Suprapubic skin (tissue), 4 donors: ENCODE data around the gene KRT76. TPM values are rescaled to one million over a fixed set of nuclear protein-coding genes. Genes with fewer than 3 reads are reported as not detected.

Experiments used
- DNase-seq, 2 donors: peaks; one replicate each; pipeline ENCODE4 v3.0.0-alpha.2; 2019; ENCODE audit warnings: low spot score in 2 of 2
- H3K27ac ChIP-seq: fragments of 200-600 bp; sonication (generic); one replicate; pipeline ENCODE4 v1.5.1; 2019
- H3K27me3 ChIP-seq: fragments of 200-600 bp; sonication (generic); one replicate; pipeline ENCODE4 v1.5.1; 2019
- H3K36me3 ChIP-seq: fragments of 200-600 bp; sonication (generic); one replicate; pipeline ENCODE4 v1.5.1; 2019
- H3K4me1 ChIP-seq: fragments of 200-600 bp; sonication (generic); one replicate; pipeline ENCODE4 v1.5.1; 2019
- H3K4me3 ChIP-seq: fragments of 200-600 bp; sonication (generic); one replicate; pipeline ENCODE4 v1.5.1; 2019; ENCODE audit warnings: mild to moderate bottlenecking
- H3K9me3 ChIP-seq: fragments of 200-600 bp; sonication (generic); one replicate; pipeline ENCODE4 v1.5.1; 2019
- EP300 ChIP-seq: sonication (generic); formaldehyde crosslinking; IDR thresholded peaks from one replicate; pipeline ENCODE4 v1.6.1; 2017; ENCODE audit warnings: antibody characterized with exemption
- POLR2A ChIP-seq, 2 donors: fragments of 450-650 bp; IDR thresholded peaks; one replicate each; pipeline ENCODE4 v1.6.1; 2017; ENCODE audit warnings: antibody characterized with exemption in 2 of 2, mild to moderate bottlenecking in 2 of 2, moderate library complexity in 2 of 2
- POLR2AphosphoS5 ChIP-seq, 3 donors: sonication (generic); formaldehyde crosslinking; IDR thresholded peaks; one replicate each; pipeline ENCODE4 v1.6.1; 2017; ENCODE audit warnings: antibody characterized with exemption in 3 of 3
- WGBS: methylation state at CpG from one replicate; pipeline ENCODE4 v1.1.5; 2018; 5-methylcytosine and 5-hydroxymethylcytosine counted together
- total RNA-seq, 4 donors: library from RNA; depleted of rRNA; stranded (reverse); fragments of >200 nt; gene quantifications; one replicate each; pipeline ENCODE4 v1.1.0, GENCODE V29; 2016
- TF ChIP-seq, protein P1 (sequence below), 2 donors: fragments of 200-600 bp in 1 of 2; fragments of 450-650 bp in 1 of 2; sonication (generic) in 1 of 2; IDR thresholded peaks; one replicate each; pipeline ENCODE4 v1.5.1; 2016 to 2019; ENCODE audit warnings: antibody characterized with exemption in 2 of 2, mild to moderate bottlenecking in 1 of 2, moderate library complexity in 1 of 2

The KRT76 gene
- total RNA-seq, 4 donors from 2014 or later: not detected

DNA sequence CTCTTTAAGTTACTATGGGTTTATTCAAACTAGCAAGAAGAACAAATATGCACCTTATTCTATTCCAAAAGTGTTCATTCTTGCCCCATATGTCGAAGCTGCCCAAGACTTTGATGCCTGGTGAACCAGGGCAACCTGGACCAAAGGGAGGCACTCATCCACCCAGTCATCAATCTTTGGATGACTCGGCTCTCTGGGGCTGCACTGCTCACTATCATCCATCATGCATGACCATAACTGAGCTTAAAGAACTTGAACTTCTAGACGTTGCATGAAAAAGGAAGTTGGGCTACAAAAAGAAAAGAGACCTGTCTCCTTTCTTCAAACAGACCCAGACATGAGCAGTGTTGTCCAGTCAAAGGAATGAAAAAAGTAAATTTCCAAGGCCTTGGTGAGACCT is 35.6 kb upstream of the KRT76 start:
- peaks cover 8% of the 10 kb centered on the region for H3K27me3 ChIP-seq
- no peaks in the 10 kb centered on the region for H3K36me3 ChIP-seq
- H3K27ac ChIP-seq: no peak overlapping the region
- 66% methylated on average over 3 of the region's 3 CpGs for WGBS
- no peak for TF ChIP-seq POLR2AphosphoS5 (IDR thresholded peaks at IDR 0.05)
- TF ChIP-seq, protein P1, sequence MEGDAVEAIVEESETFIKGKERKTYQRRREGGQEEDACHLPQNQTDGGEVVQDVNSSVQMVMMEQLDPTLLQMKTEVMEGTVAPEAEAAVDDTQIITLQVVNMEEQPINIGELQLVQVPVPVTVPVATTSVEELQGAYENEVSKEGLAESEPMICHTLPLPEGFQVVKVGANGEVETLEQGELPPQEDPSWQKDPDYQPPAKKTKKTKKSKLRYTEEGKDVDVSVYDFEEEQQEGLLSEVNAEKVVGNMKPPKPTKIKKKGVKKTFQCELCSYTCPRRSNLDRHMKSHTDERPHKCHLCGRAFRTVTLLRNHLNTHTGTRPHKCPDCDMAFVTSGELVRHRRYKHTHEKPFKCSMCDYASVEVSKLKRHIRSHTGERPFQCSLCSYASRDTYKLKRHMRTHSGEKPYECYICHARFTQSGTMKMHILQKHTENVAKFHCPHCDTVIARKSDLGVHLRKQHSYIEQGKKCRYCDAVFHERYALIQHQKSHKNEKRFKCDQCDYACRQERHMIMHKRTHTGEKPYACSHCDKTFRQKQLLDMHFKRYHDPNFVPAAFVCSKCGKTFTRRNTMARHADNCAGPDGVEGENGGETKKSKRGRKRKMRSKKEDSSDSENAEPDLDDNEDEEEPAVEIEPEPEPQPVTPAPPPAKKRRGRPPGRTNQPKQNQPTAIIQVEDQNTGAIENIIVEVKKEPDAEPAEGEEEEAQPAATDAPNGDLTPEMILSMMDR (IDR thresholded peaks at IDR 0.05): no peak
- TF ChIP-seq EP300: no peak
- no peak for TF ChIP-seq POLR2A (IDR thresholded peaks at IDR 0.05)
- no peak overlapping the region for H3K4me3 ChIP-seq
- no peak for DNase-seq
- H3K9me3 ChIP-seq: no peaks in the 10 kb centered on the region
- H3K4me1 ChIP-seq: no peaks in the 10 kb centered on the region

DNA sequence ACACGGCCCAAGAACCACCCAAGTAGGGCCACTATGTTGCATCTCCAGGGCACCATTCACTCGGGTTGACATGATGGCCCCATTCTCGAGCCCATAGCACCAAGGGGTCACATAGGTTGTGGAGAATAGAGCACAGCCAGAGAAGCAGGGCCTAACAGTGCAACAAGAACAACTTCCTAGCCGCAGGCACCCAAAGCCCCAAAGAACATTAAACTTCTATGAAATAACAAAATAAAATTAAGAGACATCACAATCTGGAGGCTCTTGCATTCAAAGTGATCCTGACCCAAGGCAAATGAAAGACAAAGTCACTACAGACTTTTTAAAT is 34.9 kb upstream of the KRT76 start:
- no peak overlapping the region for H3K27ac ChIP-seq
- H3K4me1 ChIP-seq: no peaks in the 10 kb centered on the region
- DNase-seq: no peak
- no peak for TF ChIP-seq POLR2AphosphoS5 (IDR thresholded peaks at IDR 0.05)
- no peak for TF ChIP-seq POLR2A (IDR thresholded peaks at IDR 0.05)
- no peak for TF ChIP-seq EP300
- TF ChIP-seq, protein P1 (IDR thresholded peaks at IDR 0.05): no peak
- 56% methylated on average over 4 of the region's 4 CpGs for whole genome bisulfite sequencing
- no peaks in the 10 kb centered on the region for H3K9me3 ChIP-seq
- no peaks in the 10 kb centered on the region for H3K36me3 ChIP-seq
- H3K4me3 ChIP-seq: no peak overlapping the region
- peaks cover 5% of the 10 kb centered on the region for H3K27me3 ChIP-seq

DNA sequence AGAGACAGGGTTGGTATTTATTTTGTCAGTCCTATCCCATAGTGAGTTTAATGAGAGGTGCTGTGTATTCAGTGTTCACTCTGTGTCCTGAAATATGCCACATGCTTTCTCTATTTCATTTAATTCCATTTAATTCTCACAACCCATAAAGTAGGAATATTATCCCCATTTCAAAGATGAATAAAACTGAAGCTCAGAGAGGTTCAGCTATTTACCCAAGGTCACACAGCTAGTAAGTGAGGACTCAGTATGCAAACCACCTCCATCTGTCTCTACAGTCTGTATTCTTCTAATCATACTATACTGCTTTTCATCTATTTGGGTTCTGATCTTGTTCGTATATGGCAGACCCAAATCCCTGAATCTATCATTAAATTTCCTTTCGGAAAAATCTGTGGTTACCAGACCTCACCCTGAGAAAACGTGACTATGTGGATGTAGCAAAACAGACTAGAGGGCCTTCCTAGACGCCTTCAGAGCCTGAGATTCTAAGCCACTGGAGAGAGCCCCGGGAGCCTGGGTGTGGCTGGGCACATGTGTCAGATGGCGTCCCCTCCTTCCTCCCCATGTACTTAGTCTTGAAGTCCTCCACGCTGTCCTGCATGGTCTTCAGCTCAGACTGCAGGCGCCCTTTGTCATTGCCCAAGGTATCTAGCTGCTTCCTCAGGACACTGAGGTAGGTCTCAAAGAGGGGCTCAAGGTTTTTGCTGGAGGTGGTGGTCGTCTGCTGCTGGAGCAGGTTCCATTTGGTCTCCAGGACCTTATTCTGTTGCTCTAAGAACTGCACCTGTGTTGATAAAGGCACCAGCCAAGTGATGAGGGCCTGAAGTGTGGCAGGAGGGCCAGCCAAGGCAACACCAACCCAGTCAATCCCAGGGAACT is 34.3 kb upstream of the KRT76 start:
- TF ChIP-seq, protein P1 (IDR thresholded peaks at IDR 0.05): no peak
- TF ChIP-seq POLR2AphosphoS5 (IDR thresholded peaks at IDR 0.05) (no peak), EP300 (no peak), POLR2A (IDR thresholded peaks at IDR 0.05) (no peak)
- H3K27ac ChIP-seq: no peak overlapping the region
- 81% methylated on average over 7 of the region's 9 CpGs for WGBS
- H3K4me3 ChIP-seq: no peak overlapping the region
- peaks cover 2% of the 10 kb centered on the region for H3K27me3 ChIP-seq
- H3K4me1 ChIP-seq: no peaks in the 10 kb centered on the region
- H3K36me3 ChIP-seq: no peaks in the 10 kb centered on the region
- no peak for DNase-seq
- no peaks in the 10 kb centered on the region for H3K9me3 ChIP-seq

DNA sequence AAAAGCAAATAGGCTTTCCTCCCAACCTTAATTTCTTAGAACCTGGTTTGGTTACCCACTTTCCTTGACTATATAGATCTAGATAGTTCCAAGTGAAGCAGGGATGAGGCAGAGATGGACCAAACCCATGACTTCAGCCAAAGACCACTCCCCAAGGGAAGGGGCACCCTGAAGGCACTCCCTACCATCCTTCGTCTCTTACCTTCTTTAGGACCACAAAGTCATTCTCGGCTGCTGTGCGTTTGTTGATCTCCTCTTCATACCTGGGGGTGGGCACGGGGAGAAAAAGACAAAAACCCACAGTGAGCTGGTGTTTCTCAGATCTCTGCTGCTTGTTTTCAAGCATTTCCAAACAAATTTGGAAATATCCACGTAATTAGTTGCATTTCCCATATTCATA is 33.4 kb upstream of the KRT76 start:
- H3K27ac ChIP-seq: no peak overlapping the region
- no peaks in the 10 kb centered on the region for H3K4me1 ChIP-seq
- H3K4me3 ChIP-seq: no peak overlapping the region
- no peaks in the 10 kb centered on the region for H3K9me3 ChIP-seq
- DNase-seq: no peak
- TF ChIP-seq, protein P1 (IDR thresholded peaks at IDR 0.05): no peak
- TF ChIP-seq POLR2A (IDR thresholded peaks at IDR 0.05) (no peak), EP300 (no peak), POLR2AphosphoS5 (IDR thresholded peaks at IDR 0.05) (no peak)
- no peaks in the 10 kb centered on the region for H3K36me3 ChIP-seq
- 76% methylated on average over 5 of the region's 5 CpGs for WGBS
- H3K27me3 ChIP-seq: peaks cover 2% of the 10 kb centered on the region

DNA sequence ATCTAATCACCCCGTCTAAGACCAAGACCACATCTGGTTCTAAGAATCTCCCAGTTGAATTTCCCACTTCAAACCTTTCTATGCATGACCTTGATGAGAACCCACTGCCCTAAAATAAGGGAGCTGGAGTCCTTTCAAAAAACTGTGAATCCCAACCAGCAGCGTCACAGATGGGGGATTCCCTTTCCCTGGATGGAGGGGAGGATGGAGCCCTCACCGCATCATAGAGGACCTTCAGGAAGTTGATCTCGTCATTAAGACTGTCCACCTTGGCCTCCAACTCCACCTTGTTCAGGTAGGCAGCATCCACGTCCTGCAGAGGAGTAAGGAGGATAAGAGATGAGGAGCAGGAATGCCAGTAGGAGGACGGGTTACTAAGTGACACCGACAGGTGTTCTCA is 32.0 kb upstream of the KRT76 start:
- peaks cover 2% of the 10 kb centered on the region for H3K27me3 ChIP-seq
- H3K27ac ChIP-seq: no peak overlapping the region
- TF ChIP-seq EP300 (no peak), POLR2AphosphoS5 (IDR thresholded peaks at IDR 0.05) (no peak), POLR2A (IDR thresholded peaks at IDR 0.05) (no peak)
- TF ChIP-seq, protein P1 (IDR thresholded peaks at IDR 0.05): no peak
- no peaks in the 10 kb centered on the region for H3K4me1 ChIP-seq
- H3K9me3 ChIP-seq: no peaks in the 10 kb centered on the region
- no peaks in the 10 kb centered on the region for H3K36me3 ChIP-seq
- no peak for DNase-seq
- WGBS: 86% methylated on average over 7 of the region's 7 CpGs
- no peak overlapping the region for H3K4me3 ChIP-seq
